Stomach (tissue), 4 donors: ENCODE measurements around the gene RALA.

Source experiments
- EP300 ChIP-seq: sonication (generic); formaldehyde crosslinking; IDR thresholded peaks from one replicate; pipeline ENCODE4 v1.6.1; 2017; ENCODE audit warnings: antibody characterized with exemption
- POLR2A ChIP-seq, 4 donors: fragments of 450-650 bp; IDR thresholded peaks; one replicate each; pipeline ENCODE4 v1.6.1; 2016; ENCODE audit warnings: antibody characterized with exemption in 4 of 4, control low read depth in 2 of 4, mild to moderate bottlenecking in 1 of 4, moderate library complexity in 1 of 4
- POLR2AphosphoS5 ChIP-seq, 3 donors: sonication (generic); formaldehyde crosslinking; IDR thresholded peaks; one replicate each; pipeline ENCODE4 v1.6.1; 2016; ENCODE audit warnings: antibody characterized with exemption in 3 of 3
- TF ChIP-seq, protein P1 (sequence below), 7 experiments: fragments of 450-650 bp in 4 of 7; fragments of 200-600 bp in 3 of 7; sonication (generic) in 3 of 7; IDR thresholded peaks; one replicate each; pipeline ENCODE4 v1.5.1; 2016 to 2019; ENCODE audit warnings: antibody characterized with exemption in 7 of 7, control low read depth in 2 of 7, mild to moderate bottlenecking in 1 of 7

DNA sequence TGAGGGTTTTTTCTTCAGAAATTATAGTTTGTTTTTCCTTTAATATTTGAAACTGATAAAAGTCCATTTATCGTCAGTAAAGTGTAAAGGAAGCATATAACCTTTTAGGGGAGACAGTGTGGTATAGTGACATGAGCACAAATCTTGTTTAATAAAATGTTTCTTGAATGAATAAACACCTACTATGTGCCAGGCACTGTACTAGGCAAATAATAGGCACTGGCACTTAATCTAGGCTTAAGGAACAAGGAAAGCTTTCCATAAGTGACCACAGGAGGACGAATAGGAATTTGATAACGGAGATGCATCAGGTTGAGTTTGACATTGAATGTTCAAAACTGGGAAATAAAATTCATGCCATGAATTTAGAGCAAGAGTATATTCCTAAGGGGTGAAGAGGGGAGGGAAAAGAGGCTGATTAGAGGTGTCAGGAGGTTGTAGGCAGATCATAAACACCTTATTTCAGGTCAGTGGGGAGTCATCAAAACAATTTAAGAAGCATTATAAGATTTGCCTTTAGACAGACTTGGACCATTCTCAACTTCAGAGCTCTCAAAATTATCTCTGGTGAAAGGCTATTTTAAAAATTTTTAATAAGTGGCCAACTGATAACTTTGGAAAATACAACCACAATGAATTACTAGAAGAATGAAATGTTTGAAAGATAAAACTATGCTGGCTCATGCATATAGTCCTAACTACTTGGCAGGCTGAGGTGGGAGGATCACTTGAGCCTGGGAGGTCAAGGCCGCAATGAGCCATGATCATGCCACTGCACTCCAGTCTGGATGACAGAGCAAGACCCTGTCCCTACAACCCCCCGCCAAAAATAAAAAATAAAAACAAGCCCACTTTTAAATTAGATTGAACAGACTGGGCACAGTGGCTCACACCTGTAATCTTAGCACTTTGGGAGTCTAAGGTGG is 22.4 kb downstream of the RALA start:
- TF ChIP-seq, protein P1, sequence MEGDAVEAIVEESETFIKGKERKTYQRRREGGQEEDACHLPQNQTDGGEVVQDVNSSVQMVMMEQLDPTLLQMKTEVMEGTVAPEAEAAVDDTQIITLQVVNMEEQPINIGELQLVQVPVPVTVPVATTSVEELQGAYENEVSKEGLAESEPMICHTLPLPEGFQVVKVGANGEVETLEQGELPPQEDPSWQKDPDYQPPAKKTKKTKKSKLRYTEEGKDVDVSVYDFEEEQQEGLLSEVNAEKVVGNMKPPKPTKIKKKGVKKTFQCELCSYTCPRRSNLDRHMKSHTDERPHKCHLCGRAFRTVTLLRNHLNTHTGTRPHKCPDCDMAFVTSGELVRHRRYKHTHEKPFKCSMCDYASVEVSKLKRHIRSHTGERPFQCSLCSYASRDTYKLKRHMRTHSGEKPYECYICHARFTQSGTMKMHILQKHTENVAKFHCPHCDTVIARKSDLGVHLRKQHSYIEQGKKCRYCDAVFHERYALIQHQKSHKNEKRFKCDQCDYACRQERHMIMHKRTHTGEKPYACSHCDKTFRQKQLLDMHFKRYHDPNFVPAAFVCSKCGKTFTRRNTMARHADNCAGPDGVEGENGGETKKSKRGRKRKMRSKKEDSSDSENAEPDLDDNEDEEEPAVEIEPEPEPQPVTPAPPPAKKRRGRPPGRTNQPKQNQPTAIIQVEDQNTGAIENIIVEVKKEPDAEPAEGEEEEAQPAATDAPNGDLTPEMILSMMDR (IDR thresholded peaks at IDR 0.05) = no peak
- TF ChIP-seq POLR2AphosphoS5 (IDR thresholded peaks at IDR 0.05) = no peak
- no peak for TF ChIP-seq POLR2A (IDR thresholded peaks at IDR 0.05)
- TF ChIP-seq EP300 = no peak
